GM21367 (cell line): ENCODE results near the gene UNC5C.
"Not testable (repeated sequence)": the region's sequence is repeated elsewhere in the genome, so short reads cannot be mapped to it uniquely, and the experiment has no call there.

Experiments
- ATAC-seq: cut with Tn5 transposase; IDR thresholded peaks from one replicate; pipeline ENCODE4 v1.9.1; 2021; ENCODE audit not compliant: unreplicated experiment

The UNC5C gene

GRCh38 chr4:95141361-95141760 lies 407.4 kb downstream of the UNC5C start:
- ATAC-seq = no peak

- not testable (repeated sequence) for ATAC-seq
These were observed 409.3 kb downstream of the UNC5C start for GRCh38 chr4:95139424-95139823.

- ATAC-seq = not testable (repeated sequence)
These were observed 414.8 kb downstream of the UNC5C start for GRCh38 chr4:95134016-95134415.

- ATAC-seq = no peak
These were observed 418.9 kb downstream of the UNC5C start for GRCh38 chr4:95129821-95130311.

- no peak for ATAC-seq
These were observed 419.7 kb downstream of the UNC5C start for GRCh38 chr4:95129031-95129430.

- no peak for ATAC-seq
These were observed 423.8 kb downstream of the UNC5C start for GRCh38 chr4:95124906-95125504.

GRCh38 chr4:95122001-95122400 lies 426.8 kb downstream of the UNC5C start:
- no peak for ATAC-seq

- no peak for ATAC-seq
These were observed 428.3 kb downstream of the UNC5C start for GRCh38 chr4:95120456-95120855.

GRCh38 chr4:95118497-95118896 lies 430.3 kb downstream of the UNC5C start:
- ATAC-seq = no peak

GRCh38 chr4:95114521-95114920 lies 434.3 kb downstream of the UNC5C start:
- ATAC-seq = no peak
